Esophagus squamous epithelium (tissue), 5 donors: ENCODE measurements around the gene WDR1. TPM values are rescaled to one million over a fixed set of nuclear protein-coding genes. Genes with fewer than 3 reads are reported as not detected.

Experiments used
- DNase-seq: peaks from one replicate; lab custom pipeline; 2025; lab: John Stamatoyannopoulos, UW
- H3K27ac ChIP-seq, 4 donors: fragments of 200-600 bp; sonication (generic); one replicate each; pipeline ENCODE4 v1.5.1; 2016 to 2019; ENCODE audit warnings: mild to moderate bottlenecking in 1 of 4
- H3K27me3 ChIP-seq, 4 donors: fragments of 200-600 bp; sonication (generic); 1 replicate in 3 of 4; 2 replicates in 1 of 4; pipeline versions ENCODE4 v1.5.1 to v1.6.0; 2017 to 2021; ENCODE audit warnings: antibody characterized with exemption in 1 of 4
- H3K36me3 ChIP-seq, 3 donors: fragments of 200-600 bp; sonication (generic); one replicate each; pipeline ENCODE4 v1.5.1; 2016 to 2019
- H3K4me1 ChIP-seq, 3 donors: fragments of 200-600 bp; sonication (generic); one replicate each; pipeline ENCODE4 v1.5.1; 2017 to 2019
- H3K4me3 ChIP-seq, 4 donors: fragments of 200-600 bp; sonication (generic); 1 replicate in 3 of 4; 2 replicates in 1 of 4; pipeline ENCODE4 v1.5.1; 2016 to 2019; ENCODE audit warnings: mild to moderate bottlenecking in 2 of 4, moderate library complexity in 1 of 4
- H3K9me3 ChIP-seq, 3 donors: fragments of 200-600 bp; sonication (generic); one replicate each; pipeline ENCODE4 v1.5.1; 2016 to 2019
- POLR2A ChIP-seq, 4 donors: fragments of 450-650 bp; IDR thresholded peaks; one replicate each; pipeline ENCODE4 v1.6.1; 2017; ENCODE audit warnings: antibody characterized with exemption in 4 of 4, mild to moderate bottlenecking in 4 of 4, moderate library complexity in 3 of 4
- WGBS, 2 donors: methylation state at CpG; one replicate each; pipeline ENCODE4 v1.1.5; 2018; 5-methylcytosine and 5-hydroxymethylcytosine counted together
- intact Hi-C: fragments of 100-400 bp; cut with DNase I; formaldehyde crosslinking; loops from one replicate; pipeline ENCODE4 v1.15.0; 2022
- total RNA-seq, 4 donors: library from RNA; depleted of rRNA; stranded (reverse); fragments of >200 nt; gene quantifications; one replicate each; pipeline ENCODE4 v1.1.0, GENCODE V29; 2016
- TF ChIP-seq, protein P1 (sequence below), 6 experiments: fragments of 450-650 bp in 4 of 6; fragments of 200-600 bp in 2 of 6; sonication (generic) in 2 of 6; IDR thresholded peaks; one replicate each; pipeline ENCODE4 v1.5.1; 2016 to 2019; ENCODE audit warnings: antibody characterized with exemption in 6 of 6, mild to moderate bottlenecking in 4 of 6, moderate library complexity in 4 of 6
- donor health status: DM: yes; HTN: yes; CAD: no.

WDR1 gene
- total RNA-seq, 4 donors from 2014 or later: 131 to 203 (median 171) TPM

GRCh38 chr4:10091531-10092181, 24.9 kb downstream of the WDR1 start:
- WGBS, 2 donors: 90 to 95% methylated on average over 2 to 12 of the region's 19 CpGs
- peaks cover 33 to 89% (median 58%) of the 10 kb centered on the region in 3 donors for H3K4me1 ChIP-seq
- H3K27ac ChIP-seq: peak overlapping the region in 2 of 4 donors; percentile 82 to 84

DNA sequence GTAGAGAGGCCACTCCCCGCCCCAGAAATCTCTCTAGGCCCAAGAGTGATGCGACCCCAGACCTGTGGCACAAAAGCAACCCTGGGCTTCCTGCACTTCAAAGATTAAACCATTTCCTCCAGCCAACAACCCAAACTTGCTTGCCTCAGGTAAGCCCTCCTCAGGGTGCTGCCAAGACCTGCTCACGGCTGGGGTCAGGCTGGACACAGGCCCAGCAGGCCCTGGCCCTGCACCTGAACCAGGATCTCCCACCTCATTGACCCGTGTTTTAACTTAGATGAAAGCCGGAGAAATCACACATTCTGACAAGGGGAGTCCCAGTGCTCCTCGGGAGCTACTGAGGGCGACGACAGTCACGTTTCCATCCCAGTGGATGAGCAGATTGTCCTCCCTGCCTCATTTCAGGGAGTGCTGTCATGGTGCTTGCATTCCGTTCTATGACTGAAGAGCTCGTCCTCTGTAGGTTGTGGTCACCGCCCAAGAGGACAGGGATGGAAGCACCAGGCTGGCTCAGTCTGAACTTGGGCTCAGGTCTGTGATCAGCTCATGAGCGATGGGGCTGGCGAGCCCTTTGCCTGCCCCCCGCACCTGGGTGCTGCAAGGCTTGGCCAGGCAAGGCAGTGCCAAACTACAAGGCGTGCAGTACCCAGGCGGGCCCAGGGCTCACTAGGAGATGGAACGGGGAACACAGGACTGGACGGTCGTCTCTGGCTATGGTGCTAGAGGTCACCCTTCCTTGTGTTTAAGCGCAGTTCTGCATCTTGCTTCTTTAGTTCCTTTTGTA, 25.9 kb downstream of the WDR1 start:
- DNase-seq: no peak
- Histone ChIP-seq H3K36me3 (peaks cover 67 to 100% (median 83%) of the 10 kb centered on the region in 3 donors), H3K4me1 (peaks cover 23 to 79% (median 48%) of the 10 kb centered on the region in 3 donors), H3K9me3 (no peaks in the 10 kb centered on the region), H3K27ac (peak overlapping the region in 1 of 4 donors; percentile 34), H3K27me3 (no peaks in the 10 kb centered on the region), H3K4me3 (no peak overlapping the region)
- intact Hi-C loops: no loop called here
- TF ChIP-seq, protein P1, sequence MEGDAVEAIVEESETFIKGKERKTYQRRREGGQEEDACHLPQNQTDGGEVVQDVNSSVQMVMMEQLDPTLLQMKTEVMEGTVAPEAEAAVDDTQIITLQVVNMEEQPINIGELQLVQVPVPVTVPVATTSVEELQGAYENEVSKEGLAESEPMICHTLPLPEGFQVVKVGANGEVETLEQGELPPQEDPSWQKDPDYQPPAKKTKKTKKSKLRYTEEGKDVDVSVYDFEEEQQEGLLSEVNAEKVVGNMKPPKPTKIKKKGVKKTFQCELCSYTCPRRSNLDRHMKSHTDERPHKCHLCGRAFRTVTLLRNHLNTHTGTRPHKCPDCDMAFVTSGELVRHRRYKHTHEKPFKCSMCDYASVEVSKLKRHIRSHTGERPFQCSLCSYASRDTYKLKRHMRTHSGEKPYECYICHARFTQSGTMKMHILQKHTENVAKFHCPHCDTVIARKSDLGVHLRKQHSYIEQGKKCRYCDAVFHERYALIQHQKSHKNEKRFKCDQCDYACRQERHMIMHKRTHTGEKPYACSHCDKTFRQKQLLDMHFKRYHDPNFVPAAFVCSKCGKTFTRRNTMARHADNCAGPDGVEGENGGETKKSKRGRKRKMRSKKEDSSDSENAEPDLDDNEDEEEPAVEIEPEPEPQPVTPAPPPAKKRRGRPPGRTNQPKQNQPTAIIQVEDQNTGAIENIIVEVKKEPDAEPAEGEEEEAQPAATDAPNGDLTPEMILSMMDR (IDR thresholded peaks at IDR 0.05): no peak
- TF ChIP-seq POLR2A (IDR thresholded peaks at IDR 0.05): no peak
- WGBS, 2 donors: 89 to 93% methylated on average over 15 to 18 of the region's 21 CpGs

More at GRCh38 chr4:10091531-10092181, 24.9 kb downstream of the WDR1 start:
- no peaks in the 10 kb centered on the region for H3K9me3 ChIP-seq
- intact Hi-C loops: no loop called here
- no peak for DNase-seq
- H3K27me3 ChIP-seq: no peaks in the 10 kb centered on the region
- H3K4me3 ChIP-seq: no peak overlapping the region
- H3K36me3 ChIP-seq: peaks cover 58 to 100% (median 76%) of the 10 kb centered on the region in 3 donors
- TF ChIP-seq, protein P1 (IDR thresholded peaks at IDR 0.05): no peak
- no peak for TF ChIP-seq POLR2A (IDR thresholded peaks at IDR 0.05)

GRCh38 chr4:10089346-10089745, 27.3 kb downstream of the WDR1 start:
- Histone ChIP-seq H3K36me3 (peaks cover 64 to 100% (median 82%) of the 10 kb centered on the region in 3 donors), H3K9me3 (no peaks in the 10 kb centered on the region), H3K27me3 (no peaks in the 10 kb centered on the region), H3K4me1 (peaks cover 14 to 66% (median 36%) of the 10 kb centered on the region in 3 donors), H3K27ac (peak overlapping the region in 2 of 4 donors; percentile 25 to 34), H3K4me3 (no peak overlapping the region)
- no peak for TF ChIP-seq POLR2A (IDR thresholded peaks at IDR 0.05)
- TF ChIP-seq, protein P1 (IDR thresholded peaks at IDR 0.05): peak in 5 of 6 experiments; percentile 32 to 79 (median 53)
- 61 to 75% methylated on average over 9 to 11 of the region's 11 CpGs for WGBS, 2 donors
- DNase-seq: no peak
- intact Hi-C loops: no loop called here

- 62 to 64% methylated on average over 18 to 25 of the region's 28 CpGs for WGBS, 2 donors
- no peak for DNase-seq
- Histone ChIP-seq H3K9me3 (no peaks in the 10 kb centered on the region), H3K36me3 (peaks cover 69 to 100% (median 86%) of the 10 kb centered on the region in 3 donors), H3K27ac (peak overlapping the region; percentile 9 to 54 (median 30)), H3K4me1 (peaks cover 4 to 57% (median 26%) of the 10 kb centered on the region in 3 donors), H3K4me3 (no peak overlapping the region), H3K27me3 (no peaks in the 10 kb centered on the region)
- intact Hi-C loops: no loop called here
- TF ChIP-seq, protein P1 (IDR thresholded peaks at IDR 0.05): no peak
- TF ChIP-seq POLR2A (IDR thresholded peaks at IDR 0.05): no peak
These were observed 28.2 kb downstream of the WDR1 start for GRCh38 chr4:10088135-10089010.
